H1 (cell line): Measurements from ENCODE around the gene CLEC16A. TPM values are rescaled to one million over a fixed set of nuclear protein-coding genes. Genes with fewer than 3 reads are reported as not detected.

Source experiments
- CTCF ChIA-PET: fragments of 300-600 bp; sonication (Branson Sonifier 250); formaldehyde crosslinking; loops from one replicate; lab custom pipeline; 2021; ENCODE audit not compliant: partially characterized antibody; lab: Charles Lee
- POLR2A ChIA-PET: fragments of 300-600 bp; sonication (Branson Sonifier 250); formaldehyde crosslinking; loops from one replicate; lab custom pipeline; 2021; ENCODE audit warnings: inconsistent platforms; ENCODE audit not compliant: partially characterized antibody; lab: Charles Lee
- DNase-seq, 2 experiments: peaks; one replicate each; pipeline versions ENCODE4 v3.0.0 to v3.0.0-alpha.2; 2010 to 2022; ENCODE audit warnings: low spot score in 2 of 2, low read depth in 1 of 2, mixed read lengths in 1 of 2
- FAIRE-seq: peaks from 2 replicates; lab custom pipeline; 2011; peaks lifted over from hg19 to GRCh38; lab: Jason Lieb, UNC
- H2AFZ ChIP-seq: 2 replicates; pipeline ENCODE4 v1.8.1; 2012; ENCODE audit warnings: low read length, inconsistent platforms
- H2AK5ac ChIP-seq: 2 replicates; pipeline ENCODE4 v1.6.1; 2013; ENCODE audit warnings: low read depth, low read length
- H2BK120ac ChIP-seq: replicated peaks from 2 replicates; pipeline ENCODE3; 2013; ENCODE audit warnings: low read depth, low read length, inconsistent platforms
- H2BK12ac ChIP-seq: 2 replicates; pipeline ENCODE4 v1.6.1; 2013; ENCODE audit warnings: low read depth, low read length
- H2BK15ac ChIP-seq: 2 replicates; pipeline ENCODE4 v1.6.1; 2013; ENCODE audit warnings: low read length
- H2BK20ac ChIP-seq: 2 replicates; pipeline ENCODE4 v1.6.1; 2013; ENCODE audit warnings: low read length
- H2BK5ac ChIP-seq: 2 replicates; pipeline ENCODE4 v1.6.1; 2013; ENCODE audit warnings: low read depth, low read length
- H3K14ac ChIP-seq: 2 replicates; pipeline ENCODE4 v1.6.1; 2013; ENCODE audit warnings: inconsistent platforms; ENCODE audit not compliant: insufficient read length
- H3K18ac ChIP-seq: 2 replicates; pipeline ENCODE4 v1.6.1; 2013; ENCODE audit warnings: low read length; ENCODE audit errors: extremely low read depth
- H3K23ac ChIP-seq: 2 replicates; pipeline ENCODE4 v1.6.1; 2013; ENCODE audit warnings: inconsistent platforms; ENCODE audit not compliant: insufficient read length
- H3K23me2 ChIP-seq: 2 replicates; pipeline ENCODE4 v1.6.1; 2013; ENCODE audit warnings: low read depth, low read length
- H3K27ac ChIP-seq: 2 replicates; pipeline ENCODE4 v1.6.1; 2011; ENCODE audit warnings: low read depth, low read length, inconsistent platforms
- H3K27me3 ChIP-seq, 4 experiments: replicated peaks in 1 of 4; 1 replicate in 1 of 4; 2 replicates in 3 of 4; pipeline versions ENCODE4 v1.6.1 to v1.8.1; 2011 to 2013; ENCODE audit warnings: low read length in 3 of 4, mild to moderate bottlenecking in 3 of 4, inconsistent platforms in 2 of 4, mixed read lengths in 2 of 4, moderate library complexity in 1 of 4; ENCODE audit not compliant: control insufficient read depth in 3 of 4, insufficient read depth in 3 of 4; ENCODE audit errors: extremely low read depth in 1 of 4
- H3K36me3 ChIP-seq, 4 experiments: 2 replicates each; pipeline versions ENCODE4 v1.6.1 to v1.8.1; 2011 to 2013; ENCODE audit warnings: mild to moderate bottlenecking in 4 of 4, low read length in 3 of 4, moderate library complexity in 2 of 4, control low read depth in 1 of 4, inconsistent platforms in 1 of 4; ENCODE audit not compliant: insufficient read depth in 4 of 4, control insufficient read depth in 2 of 4
- H3K4ac ChIP-seq: replicated peaks from 2 replicates; pipeline ENCODE3; 2013; ENCODE audit warnings: low read length, low read depth, mixed read lengths, inconsistent platforms; ENCODE audit not compliant: insufficient read length
- H3K4me1 ChIP-seq, 4 experiments: replicated peaks in 1 of 4; 1 replicate in 1 of 4; 2 replicates in 3 of 4; pipeline versions ENCODE4 v1.6.1 to v1.8.1; 2011 to 2013; ENCODE audit warnings: low read length in 3 of 4, inconsistent platforms in 2 of 4, mixed read lengths in 1 of 4; ENCODE audit not compliant: insufficient read depth in 4 of 4, control insufficient read depth in 3 of 4
- H3K4me2 ChIP-seq, 2 experiments: 2 replicates each; pipeline versions ENCODE4 v1.6.1 to v1.8.1; 2011 to 2013; ENCODE audit warnings: low read depth in 2 of 2, low read length in 2 of 2, control low read depth in 1 of 2, inconsistent platforms in 1 of 2, mild to moderate bottlenecking in 1 of 2; ENCODE audit not compliant: insufficient read depth in 1 of 2
- H3K4me3 ChIP-seq, 4 experiments: fragments of 200-600, 300-600 bp in 1 of 4; sonication (generic), shearing (Covaris generic), sonication (Bioruptor Twin) in 1 of 4; 2 replicates each; pipeline versions ENCODE4 v1.5.1 to v1.8.1; 2011 to 2016; ENCODE audit warnings: low read length in 4 of 4, low read depth in 3 of 4, control low read depth in 2 of 4, inconsistent platforms in 2 of 4, mild to moderate bottlenecking in 2 of 4, mixed read lengths in 1 of 4, moderate library complexity in 1 of 4; ENCODE audit not compliant: insufficient read depth in 2 of 4; ENCODE audit errors: extremely low read depth in 1 of 4
- H3K56ac ChIP-seq: replicated peaks from 2 replicates; pipeline ENCODE3; 2013; ENCODE audit warnings: low read depth, mild to moderate bottlenecking, mixed read lengths, low read length, inconsistent platforms; ENCODE audit not compliant: insufficient read length
- H3K79me1 ChIP-seq: 2 replicates; pipeline ENCODE4 v1.6.1; 2013; ENCODE audit warnings: low read depth, low read length, control low read depth
- H3K79me2 ChIP-seq, 2 experiments: 2 replicates each; pipeline versions ENCODE4 v1.6.1 to v1.8.1; 2012 to 2013; ENCODE audit warnings: low read length in 2 of 2, mild to moderate bottlenecking in 2 of 2, inconsistent platforms in 1 of 2; ENCODE audit not compliant: insufficient read depth in 2 of 2, control insufficient read depth in 1 of 2
- H3K9ac ChIP-seq, 4 experiments: replicated peaks in 1 of 4; 1 replicate in 1 of 4; 2 replicates in 3 of 4; pipeline versions ENCODE4 v1.6.1 to v1.8.1; 2011 to 2013; ENCODE audit warnings: low read depth in 3 of 4, low read length in 3 of 4, control low read depth in 2 of 4, mild to moderate bottlenecking in 2 of 4, moderate library complexity in 2 of 4, inconsistent platforms in 1 of 4; ENCODE audit errors: extremely low read depth in 1 of 4
- H3K9me3 ChIP-seq, 2 experiments: 2 replicates each; pipeline versions ENCODE4 v1.6.1 to v1.8.1; 2012 to 2013; ENCODE audit warnings: mild to moderate bottlenecking in 2 of 2, moderate library complexity in 2 of 2, control low read depth in 1 of 2, inconsistent platforms in 1 of 2, low read depth in 1 of 2, low read length in 1 of 2, mixed read lengths in 1 of 2; ENCODE audit not compliant: insufficient read depth in 2 of 2
- H4K20me1 ChIP-seq, 2 experiments: replicated peaks in 1 of 2; 2 replicates each; pipeline versions ENCODE3 to v1.8.1; 2011 to 2013; ENCODE audit warnings: inconsistent platforms in 2 of 2, low read length in 2 of 2, mild to moderate bottlenecking in 1 of 2; ENCODE audit not compliant: insufficient read depth in 2 of 2, control insufficient read depth in 1 of 2
- H4K5ac ChIP-seq: 2 replicates; pipeline ENCODE4 v1.6.1; 2013; ENCODE audit warnings: low read length, low read depth, mixed read lengths, inconsistent platforms; ENCODE audit not compliant: insufficient read length
- H4K8ac ChIP-seq: 2 replicates; pipeline ENCODE4 v1.8.0; 2013; ENCODE audit warnings: mild to moderate bottlenecking, moderate library complexity, low read length, inconsistent platforms; ENCODE audit not compliant: insufficient read depth; ENCODE audit errors: extremely low read depth
- H4K91ac ChIP-seq: replicated peaks from 2 replicates; pipeline ENCODE3; 2013; ENCODE audit warnings: low read length, mixed read lengths, inconsistent platforms; ENCODE audit not compliant: insufficient read length
- CTCF ChIP-seq, 3 experiments: IDR thresholded peaks; 1 replicate in 2 of 3; 2 replicates in 1 of 3; pipeline versions ENCODE4 v1.5.1 to v1.6.1; 2011; ENCODE audit warnings: low read length in 3 of 3, mild to moderate bottlenecking in 3 of 3, inconsistent platforms in 2 of 3, low read depth in 1 of 3, moderate library complexity in 1 of 3; ENCODE audit not compliant: insufficient read depth in 1 of 3; ENCODE audit errors: control extremely low read depth in 1 of 3
- HDAC2 ChIP-seq, 2 experiments: fragments of 300-600 bp in 1 of 2; sonication (generic) in 1 of 2; IDR thresholded peaks; 2 replicates each; pipeline ENCODE4 v1.6.1; 2011 to 2012; ENCODE audit warnings: low read depth in 2 of 2, low read length in 2 of 2, mild to moderate bottlenecking in 2 of 2, moderate library complexity in 2 of 2, borderline replicate concordance in 1 of 2, inconsistent platforms in 1 of 2
- RAD21 ChIP-seq, 2 experiments: IDR thresholded peaks in 1 of 2; conservative IDR thresholded peaks in 1 of 2; 2 replicates each; pipeline ENCODE4 v1.6.1; 2011; ENCODE audit warnings: low read depth in 2 of 2, low read length in 2 of 2, improper control_type of control experiment in 1 of 2, inconsistent platforms in 1 of 2, mild to moderate bottlenecking in 1 of 2, moderate library complexity in 1 of 2
- WGBS, 2 experiments: shearing (Covaris generic) in 1 of 2; methylation state at CpG; one replicate each; pipeline versions ENCODE4 v1.1.6 to v1.1.7; 2013 to 2015; ENCODE audit warnings: low lambda C conversion rate in 2 of 2, mixed read lengths in 2 of 2, inconsistent platforms in 1 of 2, low coverage in 1 of 2, missing lambda C conversion rate in 1 of 2; ENCODE audit not compliant: insufficient replicate concordance in 2 of 2, insufficient coverage in 1 of 2, insufficient read length in 1 of 2; ENCODE audit errors: extremely low coverage in 1 of 2, missing lambda C conversion rate in 1 of 2; 5-methylcytosine and 5-hydroxymethylcytosine counted together
- polyA plus RNA-seq, 7 experiments: library from polyadenylated mRNA; depleted of rRNA in 3 of 7; stranded (reverse) in 5 of 7; unstranded in 2 of 7; fragments of >200 nt in 5 of 7; fragments of 200-250 nt in 2 of 7; gene quantifications; 1 replicate in 5 of 7; 2 replicates in 1 of 7; 4 replicates in 1 of 7; pipeline versions ENCODE4 v1.2.1 to v1.2.3, GENCODE V29; 2011 to 2013; ENCODE audit warnings: missing spikeins in 2 of 7, mixed read lengths in 2 of 7
- total RNA-seq: library from RNA; stranded (reverse); fragmentation: NEBNext Ultra II Directional; extraction: Animal tissue kit (Norgen Biotek cat#: 25700); gene quantifications from 2 replicates; pipeline ENCODE4 v1.2.1, GENCODE V29; 2021

CLEC16A gene
- total and polyA plus RNA-seq, 2 of the 8 experiments (the other 6 are each of a cell fraction or from before 2014, with no cell fraction given), result 7.6 to 19.3 TPM

GRCh38 chr16:10988164-10988803 lies 43.9 kb downstream of the CLEC16A start:
- Histone ChIP-seq H3K4ac (no peak overlapping the region), H3K79me2 (no peaks in the 10 kb centered on the region), H3K27me3 (no peaks in the 10 kb centered on the region), H3K79me1 (no peaks in the 10 kb centered on the region), H3K9ac (no peak overlapping the region), H3K23me2 (no peaks in the 10 kb centered on the region), H3K4me2 (no peak overlapping the region), H4K20me1 (peaks cover 3 to 11% of the 10 kb centered on the region in 2 experiments), H2BK120ac (no peak overlapping the region), H3K56ac (no peak overlapping the region), H3K23ac (no peak overlapping the region), H2AK5ac (no peak overlapping the region), H3K4me3 (no peak overlapping the region), H3K36me3 (no peaks in the 10 kb centered on the region; a peak in 1 of 8 replicates), H2BK15ac (no peak overlapping the region), H2BK5ac (no peak overlapping the region), H3K18ac (no peak overlapping the region), H3K14ac (no peak overlapping the region), H3K4me1 (no peaks in the 10 kb centered on the region), H3K9me3 (no peaks in the 10 kb centered on the region), H3K27ac (no peak overlapping the region), H4K8ac (no peak overlapping the region), H2BK12ac (no peak overlapping the region), H4K5ac (no peak overlapping the region), H2BK20ac (no peak overlapping the region), H2AFZ (no peak overlapping the region), H4K91ac (no peak overlapping the region)
- FAIRE-seq (no peak), DNase-seq (peak in 1 of 2 experiments; percentile 65)
- TF ChIP-seq RAD21 (IDR thresholded peaks at IDR 0.05 in 1 of 2, conservative IDR thresholded peaks at IDR 0.05 in 1 of 2; ENCODE audit: low read depth in 2 of 2, low read length in 2 of 2) (peak; percentile 51 to 62), CTCF (IDR thresholded peaks at IDR 0.05; ENCODE audit: control extremely low read depth in 1 of 3, insufficient read depth in 1 of 3, low read depth in 1 of 3, low read length in 3 of 3) (peak; percentile 58 to 75 (median 74)), HDAC2 (IDR thresholded peaks at IDR 0.05; ENCODE audit: borderline replicate concordance in 1 of 2, low read depth in 2 of 2, low read length in 2 of 2) (no peak)
- POLR2A ChIA-PET, result no interaction called here
- 81% methylated on average over 7 of the region's 7 CpGs; no CpG with 5 or more reads in 1 of the 2 experiments for WGBS, 2 experiments
- CTCF ChIA-PET, result interaction anchor here (1.0 to 1.8 kb wide), 5 partner anchors 10 to 117 kb away, joined by 3 to 7 read pairs (median 5); no protein-coding TSS in a partner anchor
